ENCODE data around the gene TRAF2.

DNA sequence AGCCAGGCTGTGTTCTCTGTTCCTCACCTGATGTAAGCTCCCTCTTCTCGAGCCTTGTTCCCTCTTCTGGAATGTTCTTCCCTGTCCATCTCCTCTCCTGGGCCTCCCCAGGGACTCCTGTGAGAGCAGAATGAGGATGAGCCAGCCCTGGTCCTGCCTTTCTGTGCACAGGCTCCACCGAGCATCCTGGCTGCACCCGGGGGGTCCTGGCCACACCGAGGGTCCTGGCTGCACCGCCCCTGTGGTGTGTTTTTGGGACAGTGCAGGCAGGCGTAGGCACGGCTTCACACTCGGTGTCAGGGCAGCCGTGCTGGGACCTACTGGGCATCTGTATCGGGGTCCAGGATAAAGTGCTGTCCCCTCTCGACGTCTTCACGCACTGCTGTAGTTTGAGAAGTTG is 40.4 kb downstream of the TRAF2 start:
- no peak for TF ChIP-seq GATA2 (IDR thresholded peaks at IDR 0.05; ENCODE audit: low read depth, low read length)
- TF ChIP-seq GATA3 (IDR thresholded peaks at IDR 0.05; ENCODE audit: low read depth, low read length) = no peak

Measured in SH-SY5Y (cell line).